ENCODE data around the gene SLC28A1.
"Not testable (repeated sequence)": the region's sequence is repeated elsewhere in the genome, so short reads cannot be mapped to it uniquely, and the experiment has no call there.

The SLC28A1 gene

GRCh38 chr15:84883916-84884781 lies at the start of gene SLC28A1:
Gene SLC28A1 (plus strand): TSS chr15:84884662. CDS start chr15:84887761, 3,099 bp downstream.
- Histone ChIP-seq H3K27me3 (ENCODE audit: control insufficient read depth, insufficient read depth, low read length) (no peaks in the 10 kb centered on the region), H3K36me3 (ENCODE audit: control insufficient read depth, insufficient read depth, low read length) (no peaks in the 10 kb centered on the region), H3K4me3 (ENCODE audit: low read depth, low read length) (no peak within 1 kb of the TSS), H3K9me3 (ENCODE audit: control insufficient read depth, insufficient read depth, low read depth, low read length) (no peaks in the 10 kb centered on the region), H3K4me1 (ENCODE audit: control insufficient read depth, insufficient read depth, low read length) (no peaks in the 10 kb centered on the region), H3K9ac (ENCODE audit: low read length) (no peak within 1 kb of the TSS), H3K27ac (ENCODE audit: low read depth, low read length) (no peak within 1 kb of the TSS)

GRCh38 chr15:84834969-84835368 lies 49.5 kb upstream of the SLC28A1 start:
- H3K27me3 ChIP-seq (ENCODE audit: control insufficient read depth, insufficient read depth, low read length): no peaks in the 10 kb centered on the region
- no peak overlapping the region for H3K4me3 ChIP-seq (ENCODE audit: low read depth, low read length)
- H3K9ac ChIP-seq (ENCODE audit: low read length): no peak overlapping the region
- no peaks in the 10 kb centered on the region for H3K9me3 ChIP-seq (ENCODE audit: control insufficient read depth, insufficient read depth, low read depth, low read length)
- H3K36me3 ChIP-seq (ENCODE audit: control insufficient read depth, insufficient read depth, low read length): peaks cover 22% of the 10 kb centered on the region; the same call in 1 of the 2 replicates
- H3K27ac ChIP-seq (ENCODE audit: low read depth, low read length): no peak overlapping the region
- no peaks in the 10 kb centered on the region for H3K4me1 ChIP-seq (ENCODE audit: control insufficient read depth, insufficient read depth, low read length)

- Histone ChIP-seq H3K9me3 (ENCODE audit: control insufficient read depth, insufficient read depth, low read depth, low read length) (no peaks in the 10 kb centered on the region), H3K4me1 (ENCODE audit: control insufficient read depth, insufficient read depth, low read length) (no peaks in the 10 kb centered on the region), H3K36me3 (ENCODE audit: control insufficient read depth, insufficient read depth, low read length) (peaks cover 27% of the 10 kb centered on the region; the same call in 1 of the 2 replicates), H3K4me3 (ENCODE audit: low read depth, low read length) (no peak overlapping the region), H3K27me3 (ENCODE audit: control insufficient read depth, insufficient read depth, low read length) (no peaks in the 10 kb centered on the region), H3K9ac (ENCODE audit: low read length) (no peak overlapping the region), H3K27ac (ENCODE audit: low read depth, low read length) (no peak overlapping the region)
Measured at GRCh38 chr15:84835661-84836337, 48.7 kb upstream of the SLC28A1 start.

- Histone ChIP-seq H3K27me3 (ENCODE audit: control insufficient read depth, insufficient read depth, low read length) (no peaks in the 10 kb centered on the region), H3K9me3 (ENCODE audit: control insufficient read depth, insufficient read depth, low read depth, low read length) (no peaks in the 10 kb centered on the region), H3K36me3 (ENCODE audit: control insufficient read depth, insufficient read depth, low read length) (peaks cover 27% of the 10 kb centered on the region; the same call in 1 of the 2 replicates), H3K9ac (ENCODE audit: low read length) (no peak overlapping the region), H3K27ac (ENCODE audit: low read depth, low read length) (no peak overlapping the region), H3K4me1 (ENCODE audit: control insufficient read depth, insufficient read depth, low read length) (no peaks in the 10 kb centered on the region), H3K4me3 (ENCODE audit: low read depth, low read length) (no peak overlapping the region)
Measured at GRCh38 chr15:84836844-84837243, 47.6 kb upstream of the SLC28A1 start.

DNA sequence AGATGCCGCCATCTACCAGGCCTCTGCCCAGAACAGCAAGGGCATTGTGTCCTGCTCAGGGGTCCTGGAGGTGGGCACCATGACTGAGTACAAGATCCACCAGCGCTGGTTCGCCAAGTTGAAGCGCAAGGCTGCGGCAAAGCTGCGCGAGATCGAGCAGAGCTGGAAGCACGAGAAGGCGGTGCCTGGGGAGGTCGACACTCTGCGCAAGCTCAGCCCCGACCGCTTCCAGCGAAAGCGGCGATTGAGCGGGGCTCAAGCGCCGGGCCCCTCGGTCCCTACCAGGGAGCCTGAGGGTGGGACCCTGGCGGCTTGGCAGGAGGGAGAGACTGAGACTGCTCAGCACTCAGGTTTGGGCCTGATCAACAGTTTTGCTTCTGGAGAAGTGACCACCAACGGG lies 44.7 kb upstream of the SLC28A1 start:
- H3K9me3 ChIP-seq (ENCODE audit: control insufficient read depth, insufficient read depth, low read depth, low read length): no peaks in the 10 kb centered on the region
- peaks cover 15% of the 10 kb centered on the region; the same call in 1 of the 2 replicates for H3K36me3 ChIP-seq (ENCODE audit: control insufficient read depth, insufficient read depth, low read length)
- H3K9ac ChIP-seq (ENCODE audit: low read length): no peak overlapping the region
- no peaks in the 10 kb centered on the region for H3K4me1 ChIP-seq (ENCODE audit: control insufficient read depth, insufficient read depth, low read length)
- H3K27ac ChIP-seq (ENCODE audit: low read depth, low read length): no peak overlapping the region
- no peaks in the 10 kb centered on the region for H3K27me3 ChIP-seq (ENCODE audit: control insufficient read depth, insufficient read depth, low read length)
- H3K4me3 ChIP-seq (ENCODE audit: low read depth, low read length): no peak overlapping the region

DNA sequence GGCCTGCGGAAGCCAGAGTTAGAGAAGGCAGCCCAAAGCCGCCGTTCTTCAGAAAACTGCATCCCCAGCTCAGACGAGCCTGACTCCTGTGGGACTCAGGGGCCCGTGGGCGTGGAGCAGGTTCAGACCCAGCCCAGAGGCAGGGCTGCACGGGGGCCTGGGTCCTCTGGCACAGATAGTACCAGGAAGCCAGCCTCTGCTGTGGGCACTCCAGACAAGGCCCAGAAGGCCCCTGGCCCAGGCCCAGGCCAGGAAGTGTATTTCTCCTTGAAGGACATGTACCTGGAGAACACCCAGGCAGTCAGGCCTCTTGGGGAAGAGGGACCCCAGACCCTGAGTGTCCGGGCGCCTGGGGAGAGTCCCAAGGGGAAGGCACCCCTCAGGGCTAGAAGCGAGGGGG lies 44.2 kb upstream of the SLC28A1 start:
- H3K4me3 ChIP-seq (ENCODE audit: low read depth, low read length): no peak overlapping the region
- no peak overlapping the region for H3K9ac ChIP-seq (ENCODE audit: low read length)
- no peaks in the 10 kb centered on the region for H3K27me3 ChIP-seq (ENCODE audit: control insufficient read depth, insufficient read depth, low read length)
- H3K9me3 ChIP-seq (ENCODE audit: control insufficient read depth, insufficient read depth, low read depth, low read length): no peaks in the 10 kb centered on the region
- H3K36me3 ChIP-seq (ENCODE audit: control insufficient read depth, insufficient read depth, low read length): peaks cover 15% of the 10 kb centered on the region; the same call in 1 of the 2 replicates
- H3K4me1 ChIP-seq (ENCODE audit: control insufficient read depth, insufficient read depth, low read length): no peaks in the 10 kb centered on the region
- H3K27ac ChIP-seq (ENCODE audit: low read depth, low read length): no peak overlapping the region

- no peak overlapping the region for H3K9ac ChIP-seq (ENCODE audit: low read length)
- no peaks in the 10 kb centered on the region for H3K4me1 ChIP-seq (ENCODE audit: control insufficient read depth, insufficient read depth, low read length)
- no peak overlapping the region for H3K4me3 ChIP-seq (ENCODE audit: low read depth, low read length)
- no peaks in the 10 kb centered on the region for H3K27me3 ChIP-seq (ENCODE audit: control insufficient read depth, insufficient read depth, low read length)
- no peaks in the 10 kb centered on the region for H3K9me3 ChIP-seq (ENCODE audit: control insufficient read depth, insufficient read depth, low read depth, low read length)
- H3K36me3 ChIP-seq (ENCODE audit: control insufficient read depth, insufficient read depth, low read length): peaks cover 15% of the 10 kb centered on the region; the same call in 1 of the 2 replicates
- no peak overlapping the region for H3K27ac ChIP-seq (ENCODE audit: low read depth, low read length)
Measured at GRCh38 chr15:84840741-84841429, 43.6 kb upstream of the SLC28A1 start.

DNA sequence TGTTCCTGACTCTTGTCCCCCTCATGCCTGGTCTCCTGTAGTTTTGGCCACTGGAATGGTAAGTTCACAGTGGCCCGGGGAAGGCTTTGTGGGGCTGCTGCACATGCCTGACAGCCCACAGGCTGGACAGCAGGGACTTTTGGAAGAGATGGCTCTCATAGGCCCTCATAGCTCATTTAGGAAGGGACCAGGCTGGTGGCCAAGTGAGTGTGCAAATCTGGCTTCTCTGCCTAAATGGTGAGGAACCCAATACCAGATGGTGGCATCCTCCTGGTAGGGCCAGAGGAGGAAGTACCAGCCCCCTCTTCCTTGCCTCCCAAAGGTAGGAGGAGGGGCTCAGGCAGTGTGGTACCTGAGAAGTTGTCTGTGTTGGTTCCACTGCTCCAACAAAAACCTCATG lies 41.7 kb upstream of the SLC28A1 start:
- Histone ChIP-seq H3K36me3 (ENCODE audit: control insufficient read depth, insufficient read depth, low read length) (peaks cover 15% of the 10 kb centered on the region; the same call in 1 of the 2 replicates), H3K27ac (ENCODE audit: low read depth, low read length) (no peak overlapping the region), H3K9ac (ENCODE audit: low read length) (no peak overlapping the region), H3K4me1 (ENCODE audit: control insufficient read depth, insufficient read depth, low read length) (no peaks in the 10 kb centered on the region), H3K4me3 (ENCODE audit: low read depth, low read length) (no peak overlapping the region), H3K27me3 (ENCODE audit: control insufficient read depth, insufficient read depth, low read length) (no peaks in the 10 kb centered on the region), H3K9me3 (ENCODE audit: control insufficient read depth, insufficient read depth, low read depth, low read length) (peaks cover 2% of the 10 kb centered on the region; the same call in 1 of the 2 replicates)

GRCh38 chr15:84844964-84845363 lies 39.5 kb upstream of the SLC28A1 start:
- H3K36me3 ChIP-seq (ENCODE audit: control insufficient read depth, insufficient read depth, low read length): peaks cover 5% of the 10 kb centered on the region; the same call in 1 of the 2 replicates
- no peak overlapping the region for H3K27ac ChIP-seq (ENCODE audit: low read depth, low read length)
- peaks cover 2% of the 10 kb centered on the region; the same call in 1 of the 2 replicates for H3K9me3 ChIP-seq (ENCODE audit: control insufficient read depth, insufficient read depth, low read depth, low read length)
- H3K27me3 ChIP-seq (ENCODE audit: control insufficient read depth, insufficient read depth, low read length): no peaks in the 10 kb centered on the region
- no peak overlapping the region for H3K4me3 ChIP-seq (ENCODE audit: low read depth, low read length)
- H3K4me1 ChIP-seq (ENCODE audit: control insufficient read depth, insufficient read depth, low read length): no peaks in the 10 kb centered on the region
- no peak overlapping the region for H3K9ac ChIP-seq (ENCODE audit: low read length)

DNA sequence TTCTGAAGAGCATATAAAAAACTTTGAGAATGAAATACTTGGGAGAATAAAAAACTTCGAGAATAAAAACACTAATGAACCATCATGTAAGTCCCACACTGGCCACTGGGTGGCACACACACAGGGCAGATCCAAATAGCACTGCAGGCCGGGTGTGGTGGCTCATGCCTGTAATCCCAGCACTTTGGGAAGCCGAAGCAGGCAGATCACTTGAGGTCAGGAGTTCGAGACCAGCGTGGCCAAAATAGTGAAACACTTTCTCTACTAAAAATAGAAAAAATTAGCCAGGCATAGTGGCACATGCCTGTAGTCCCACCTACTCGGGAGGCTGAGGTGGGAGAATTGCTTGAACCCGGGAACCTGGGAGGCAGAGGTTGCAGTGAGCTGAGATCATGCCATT lies 38.8 kb upstream of the SLC28A1 start:
- not testable (repeated sequence) for H3K4me1 ChIP-seq (ENCODE audit: control insufficient read depth, insufficient read depth, low read length); H3K36me3 ChIP-seq (ENCODE audit: control insufficient read depth, insufficient read depth, low read length); H3K4me3 ChIP-seq (ENCODE audit: low read depth, low read length); H3K27me3 ChIP-seq (ENCODE audit: control insufficient read depth, insufficient read depth, low read length); H3K27ac ChIP-seq (ENCODE audit: low read depth, low read length); H3K9me3 ChIP-seq (ENCODE audit: control insufficient read depth, insufficient read depth, low read depth, low read length); H3K9ac ChIP-seq (ENCODE audit: low read length)
